Measurements from ENCODE around the gene RFXAP. TPM values are rescaled to one million over a fixed set of nuclear protein-coding genes. Genes with fewer than 3 reads are reported as not detected.

RFXAP gene
- total RNA-seq, 2 donors from 2014 or later = 5.7 to 16.9 TPM

Other genes with a start within 250 kb of the RFXAP start
- gene SERTM1, start 145.2 kb upstream of the RFXAP start, total RNA-seq = not detected
- under 1 TPM in 1 of 2 donors, not detected in 1; 0.80 TPM for gene SMAD9, start 101.0 kb downstream of the RFXAP start, total RNA-seq
- 10 to 100 TPM; 18.6 to 30.4 TPM for gene ALG5, start 180.1 kb downstream of the RFXAP start, total RNA-seq
- 100 to 1,000 TPM; 125 to 159 TPM for gene EXOSC8, start 181.6 kb downstream of the RFXAP start, total RNA-seq
- gene SUPT20H, start 240.5 kb downstream of the RFXAP start, total RNA-seq = 10 to 100 TPM; 73.3 to 76.2 TPM

All from activated naive CD4-positive, alpha-beta T cell treated with anti-CD3 and anti-CD28 coated beads, Interleukin-2, amount 50 U/mL, for 72 hours (primary cell).